Stimulated activated naive B cell treated with anti-CD40 and anti-IgM and Interleukin-4, amounts not matched to agents 10 μg/mL and 1 μg/mL and 100 μg/mL, for 72 hours (primary cell): ENCODE results near the gene NFKB1.

Source experiments
- ATAC-seq, 2 donors: fragments of 150-1000 bp; cut with Tn5 transposase; replicated peaks; 2 replicates each; pipeline ENCODE4 v1.10.0; 2021; ENCODE audit warnings: moderate library complexity in 1 of 2
- DNase-seq: peaks from one replicate; pipeline ENCODE4 v3.0.0; 2021
- H3K27ac Mint-ChIP-seq: one replicate; pipeline ENCODE4 v1.8.0; 2022; ENCODE audit warnings: mild to moderate bottlenecking, mixed read lengths
- H3K27me3 Mint-ChIP-seq, 2 donors: one replicate each; pipeline ENCODE4 v1.8.0; 2022; ENCODE audit warnings: mixed read lengths in 2 of 2
- H3K36me3 Mint-ChIP-seq, 2 donors: one replicate each; pipeline ENCODE4 v1.8.0; 2022; ENCODE audit warnings: mixed read lengths in 2 of 2, mild to moderate bottlenecking in 1 of 2
- H3K4me1 Mint-ChIP-seq, 2 donors: one replicate each; pipeline ENCODE4 v1.8.0; 2022; ENCODE audit warnings: mixed read lengths in 2 of 2, mild to moderate bottlenecking in 1 of 2
- H3K4me3 Mint-ChIP-seq, 2 donors: one replicate each; pipeline ENCODE4 v1.8.0; 2022; ENCODE audit warnings: mild to moderate bottlenecking in 2 of 2, mixed read lengths in 2 of 2, moderate library complexity in 1 of 2
- H3K9me3 Mint-ChIP-seq, 2 donors: one replicate each; pipeline ENCODE4 v1.8.0; 2022; ENCODE audit warnings: mixed read lengths in 2 of 2, mild to moderate bottlenecking in 1 of 2

NFKB1 gene

GRCh38 chr4:102500696-102501446, at the start of gene NFKB1:
Gene NFKB1, plus strand, starts transcription at chr4:102501359. Its CDS starts 24,160 bp downstream, at chr4:102525519.
- Mint-ChIP-seq H3K9me3 (peaks cover 5 to 9% of the 10 kb centered on the region in 2 donors), H3K27me3 (no peaks in the 10 kb centered on the region), H3K27ac (peak within 1 kb of the TSS; percentile 100), H3K36me3 (peaks cover 24 to 37% of the 10 kb centered on the region in 2 donors), H3K4me3 (peak within 1 kb of the TSS; percentile 97 to 98), H3K4me1 (peaks cover 11 to 32% of the 10 kb centered on the region in 2 donors)
- DNase-seq (peak; percentile 91), ATAC-seq (peak; percentile 76 to 79)

GRCh38 chr4:102452854-102453253, 48.3 kb upstream of the NFKB1 start:
- Mint-ChIP-seq H3K4me1 (peaks cover 30 to 58% of the 10 kb centered on the region in 2 donors), H3K36me3 (no peaks in the 10 kb centered on the region), H3K9me3 (no peaks in the 10 kb centered on the region), H3K4me3 (peak overlapping the region in 1 of 2 donors; percentile 30), H3K27ac (peak overlapping the region; percentile 82), H3K27me3 (peaks cover 0 to 4% of the 10 kb centered on the region in 2 donors)
- no peak for DNase-seq
- no peak for ATAC-seq

- ATAC-seq (peak; percentile 60 to 74), DNase-seq (no peak)
- Mint-ChIP-seq H3K27ac (peak overlapping the region; percentile 89), H3K4me3 (peak overlapping the region; percentile 35 to 62), H3K9me3 (peaks cover 0 to 6% of the 10 kb centered on the region in 2 donors), H3K27me3 (peaks cover 0 to 11% of the 10 kb centered on the region in 2 donors), H3K36me3 (no peaks in the 10 kb centered on the region), H3K4me1 (peaks cover 30 to 58% of the 10 kb centered on the region in 2 donors)
These were observed 47.3 kb upstream of the NFKB1 start for GRCh38 chr4:102453827-102454226.

- Mint-ChIP-seq H3K4me1 (peaks cover 30 to 58% of the 10 kb centered on the region in 2 donors), H3K27me3 (peaks cover 0 to 11% of the 10 kb centered on the region in 2 donors), H3K27ac (peak overlapping the region; percentile 89), H3K4me3 (no peak overlapping the region), H3K9me3 (peaks cover 0 to 7% of the 10 kb centered on the region in 2 donors), H3K36me3 (no peaks in the 10 kb centered on the region)
- DNase-seq (no peak), ATAC-seq (peak; percentile 58 to 66)
These were observed 46.9 kb upstream of the NFKB1 start for GRCh38 chr4:102454268-102454667.

GRCh38 chr4:102454981-102455685, 46.0 kb upstream of the NFKB1 start:
- Mint-ChIP-seq H3K27me3 (peaks cover 0 to 11% of the 10 kb centered on the region in 2 donors), H3K4me3 (peak overlapping the region; percentile 17 to 26)

GRCh38 chr4:102455750-102456149, 45.4 kb upstream of the NFKB1 start:
- Mint-ChIP-seq H3K36me3 (peaks cover 2 to 9% of the 10 kb centered on the region in 2 donors), H3K27ac (peak overlapping the region; percentile 20), H3K4me1 (peaks cover 24 to 45% of the 10 kb centered on the region in 2 donors), H3K27me3 (peaks cover 0 to 11% of the 10 kb centered on the region in 2 donors), H3K9me3 (peaks cover 5 to 12% of the 10 kb centered on the region in 2 donors), H3K4me3 (no peak overlapping the region)
- ATAC-seq (no peak), DNase-seq (no peak)

More at GRCh38 chr4:102454981-102455685, 46.0 kb upstream of the NFKB1 start:
- peak in 1 of 2 donors; percentile 28 for ATAC-seq
- H3K27ac Mint-ChIP-seq = peak overlapping the region; percentile 37
- peaks cover 2 to 10% of the 10 kb centered on the region in 2 donors for H3K9me3 Mint-ChIP-seq
- DNase-seq = no peak
- peaks cover 2 to 6% of the 10 kb centered on the region in 2 donors for H3K36me3 Mint-ChIP-seq
- H3K4me1 Mint-ChIP-seq = peaks cover 27 to 51% of the 10 kb centered on the region in 2 donors

GRCh38 chr4:102466298-102466697, 34.9 kb upstream of the NFKB1 start:
- H3K36me3 Mint-ChIP-seq = no peaks in the 10 kb centered on the region
- peaks cover 0 to 6% of the 10 kb centered on the region in 2 donors for H3K27me3 Mint-ChIP-seq
- peaks cover 4 to 9% of the 10 kb centered on the region in 2 donors for H3K4me1 Mint-ChIP-seq
- DNase-seq (no peak), ATAC-seq (peak; percentile 36 to 52)
- H3K9me3 Mint-ChIP-seq = peaks cover 2 to 9% of the 10 kb centered on the region in 2 donors
- peak overlapping the region; percentile 37 for H3K27ac Mint-ChIP-seq
- H3K4me3 Mint-ChIP-seq = no peak overlapping the region

- H3K4me3 Mint-ChIP-seq = no peak overlapping the region
- DNase-seq (no peak), ATAC-seq (no peak)
- H3K27ac Mint-ChIP-seq = no peak overlapping the region
- H3K27me3 Mint-ChIP-seq = peaks cover 0 to 6% of the 10 kb centered on the region in 2 donors
- no peaks in the 10 kb centered on the region for H3K9me3 Mint-ChIP-seq
- H3K36me3 Mint-ChIP-seq = peaks cover 0 to 1% of the 10 kb centered on the region in 2 donors
- H3K4me1 Mint-ChIP-seq = peaks cover 4 to 9% of the 10 kb centered on the region in 2 donors
These were observed 31.4 kb upstream of the NFKB1 start for GRCh38 chr4:102469806-102470205.

GRCh38 chr4:102472441-102473013, 28.6 kb upstream of the NFKB1 start:
- no peak for ATAC-seq
- no peak overlapping the region for H3K4me3 Mint-ChIP-seq
- H3K27me3 Mint-ChIP-seq = no peaks in the 10 kb centered on the region
- H3K36me3 Mint-ChIP-seq = peaks cover 0 to 5% of the 10 kb centered on the region in 2 donors
- no peak overlapping the region for H3K27ac Mint-ChIP-seq
- H3K9me3 Mint-ChIP-seq = peaks cover 7 to 10% of the 10 kb centered on the region in 2 donors
- no peak for DNase-seq
- H3K4me1 Mint-ChIP-seq = peaks cover 0 to 1% of the 10 kb centered on the region in 2 donors

GRCh38 chr4:102473476-102473875, 27.7 kb upstream of the NFKB1 start:
- DNase-seq (no peak), ATAC-seq (no peak)
- no peak overlapping the region for H3K4me3 Mint-ChIP-seq
- H3K9me3 Mint-ChIP-seq = peaks cover 7 to 10% of the 10 kb centered on the region in 2 donors
- H3K4me1 Mint-ChIP-seq = peaks cover 0 to 1% of the 10 kb centered on the region in 2 donors
- H3K27ac Mint-ChIP-seq = no peak overlapping the region
- no peaks in the 10 kb centered on the region for H3K27me3 Mint-ChIP-seq
- peaks cover 0 to 5% of the 10 kb centered on the region in 2 donors for H3K36me3 Mint-ChIP-seq

GRCh38 chr4:102474736-102475504, 26.2 kb upstream of the NFKB1 start:
- DNase-seq (no peak), ATAC-seq (no peak)
- Mint-ChIP-seq H3K36me3 (peaks cover 6 to 10% of the 10 kb centered on the region in 2 donors), H3K4me3 (no peak overlapping the region), H3K27ac (no peak overlapping the region), H3K27me3 (no peaks in the 10 kb centered on the region), H3K4me1 (no peaks in the 10 kb centered on the region), H3K9me3 (peaks cover 16 to 18% of the 10 kb centered on the region in 2 donors)

- ATAC-seq = no peak
- Mint-ChIP-seq H3K4me1 (peaks cover 5 to 9% of the 10 kb centered on the region in 2 donors), H3K27ac (no peak overlapping the region), H3K27me3 (no peaks in the 10 kb centered on the region), H3K36me3 (peaks cover 6 to 10% of the 10 kb centered on the region in 2 donors), H3K9me3 (peaks cover 18 to 21% of the 10 kb centered on the region in 2 donors), H3K4me3 (no peak overlapping the region)
- no peak for DNase-seq
These were observed 23.5 kb upstream of the NFKB1 start for GRCh38 chr4:102477657-102478056.

- Mint-ChIP-seq H3K36me3 (peaks cover 6 to 10% of the 10 kb centered on the region in 2 donors), H3K27ac (no peak overlapping the region), H3K4me1 (peaks cover 5 to 9% of the 10 kb centered on the region in 2 donors), H3K4me3 (no peak overlapping the region), H3K9me3 (peaks cover 18 to 21% of the 10 kb centered on the region in 2 donors), H3K27me3 (no peaks in the 10 kb centered on the region)
- ATAC-seq (no peak), DNase-seq (no peak)
These were observed 23.0 kb upstream of the NFKB1 start for GRCh38 chr4:102478186-102478585.
